ENCODE data around the gene ATXN2.
"Not testable (repeated sequence)": the region's sequence is repeated elsewhere in the genome, so short reads cannot be mapped to it uniquely, and the experiment has no call there.

Gene ATXN2

DNA sequence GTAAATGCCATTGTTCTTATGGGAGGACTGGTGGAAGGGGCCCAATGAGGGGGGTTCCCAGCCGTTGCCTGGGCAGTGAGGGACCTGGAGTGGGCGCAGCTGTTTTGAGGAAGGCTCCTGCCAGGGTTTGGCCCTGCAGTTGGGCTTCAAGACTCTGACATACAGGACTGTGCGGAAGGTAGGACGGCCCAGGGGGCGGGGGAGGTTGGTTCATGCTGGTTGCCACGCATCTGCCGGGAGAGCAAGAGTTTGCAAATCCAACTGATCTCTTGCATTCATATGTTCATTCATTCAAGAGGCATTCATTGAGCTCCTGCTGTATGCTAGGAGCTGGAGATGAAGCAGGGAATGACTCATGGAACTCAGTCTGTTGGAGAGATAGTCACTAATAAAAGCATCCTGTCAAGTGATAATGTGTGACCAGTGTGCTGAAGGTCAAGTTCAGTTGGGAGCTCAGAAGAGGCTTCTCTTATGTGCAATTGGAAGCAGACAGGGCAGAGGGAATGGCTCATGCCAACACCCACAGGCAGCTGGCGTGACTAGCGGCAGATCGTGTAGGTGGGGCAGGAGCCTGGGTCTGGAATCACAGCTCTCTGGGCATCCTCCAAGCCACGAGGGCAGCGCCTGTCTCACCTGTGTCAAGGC lies 185.6 kb downstream of the ATXN2 start:
- DNase-seq, result no peak

DNA sequence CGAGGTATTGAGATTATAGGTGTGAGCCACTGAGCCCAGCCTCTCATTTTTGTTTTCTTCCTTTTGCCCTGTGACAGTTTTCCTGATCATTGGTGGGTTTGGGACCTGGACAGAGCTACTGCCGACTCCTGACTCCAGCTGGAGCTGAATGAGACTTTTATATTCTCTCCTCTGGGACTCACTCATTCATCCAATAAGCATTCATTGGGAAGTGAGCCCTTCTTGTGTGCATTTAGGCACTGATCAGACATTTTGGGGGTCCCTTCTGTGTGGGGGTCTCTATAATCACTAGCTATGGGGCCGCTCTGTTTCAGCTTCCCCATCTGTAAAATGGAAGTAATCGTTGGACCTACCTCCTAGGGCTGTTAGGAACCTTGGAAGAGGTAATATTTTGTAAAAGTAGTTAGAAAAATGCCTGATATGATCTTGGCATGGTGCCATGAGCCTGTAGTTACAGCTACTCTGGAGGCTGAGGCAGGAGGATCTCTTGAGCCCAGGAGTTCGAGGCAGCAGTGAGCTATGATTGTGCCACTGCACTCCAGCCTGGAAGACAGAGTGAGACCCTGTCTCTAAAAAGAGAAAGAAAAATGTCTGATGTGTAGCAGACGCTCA lies 186.2 kb downstream of the ATXN2 start:
- no peak for DNase-seq

DNA sequence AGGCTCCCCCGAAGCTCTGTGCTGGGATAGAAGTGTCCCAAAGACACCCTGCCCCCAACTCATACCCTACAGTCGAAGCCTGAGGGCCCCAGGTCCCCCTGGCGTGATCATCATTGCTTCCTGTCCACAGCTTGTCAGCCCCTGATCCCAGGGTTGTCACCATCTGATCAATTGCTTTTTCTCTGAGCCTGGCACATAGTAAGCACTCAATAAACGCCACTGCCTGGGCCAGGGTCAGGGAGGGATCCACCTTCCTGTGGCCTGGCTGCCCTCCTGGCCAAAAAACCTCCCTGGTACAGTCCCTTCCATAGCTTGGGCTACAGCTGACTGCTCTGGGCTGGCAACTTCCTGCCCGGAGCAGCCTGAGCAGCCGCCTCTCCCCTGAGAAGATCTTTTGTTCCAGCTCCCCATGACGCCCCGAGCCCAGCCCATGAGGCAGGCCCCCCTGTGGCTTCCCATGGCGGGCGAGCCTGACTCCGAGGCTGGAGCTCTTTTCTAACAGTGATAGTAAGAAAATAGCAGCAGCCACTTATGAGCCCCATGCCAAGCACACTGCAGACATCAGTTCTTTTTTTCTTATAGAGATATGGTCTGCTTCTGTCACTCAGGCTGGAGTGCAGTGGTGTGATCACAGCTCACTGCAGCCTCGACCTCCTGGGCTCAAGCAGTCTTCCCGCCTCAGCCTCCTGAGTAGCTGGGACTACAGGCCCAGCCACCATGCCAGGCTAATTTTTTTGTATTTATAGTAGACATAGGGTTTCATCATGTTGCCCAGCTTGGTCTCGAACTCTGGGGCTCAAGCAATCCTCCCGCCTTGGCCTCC lies 186.9 kb downstream of the ATXN2 start:
- DNase-seq, result no peak

DNA sequence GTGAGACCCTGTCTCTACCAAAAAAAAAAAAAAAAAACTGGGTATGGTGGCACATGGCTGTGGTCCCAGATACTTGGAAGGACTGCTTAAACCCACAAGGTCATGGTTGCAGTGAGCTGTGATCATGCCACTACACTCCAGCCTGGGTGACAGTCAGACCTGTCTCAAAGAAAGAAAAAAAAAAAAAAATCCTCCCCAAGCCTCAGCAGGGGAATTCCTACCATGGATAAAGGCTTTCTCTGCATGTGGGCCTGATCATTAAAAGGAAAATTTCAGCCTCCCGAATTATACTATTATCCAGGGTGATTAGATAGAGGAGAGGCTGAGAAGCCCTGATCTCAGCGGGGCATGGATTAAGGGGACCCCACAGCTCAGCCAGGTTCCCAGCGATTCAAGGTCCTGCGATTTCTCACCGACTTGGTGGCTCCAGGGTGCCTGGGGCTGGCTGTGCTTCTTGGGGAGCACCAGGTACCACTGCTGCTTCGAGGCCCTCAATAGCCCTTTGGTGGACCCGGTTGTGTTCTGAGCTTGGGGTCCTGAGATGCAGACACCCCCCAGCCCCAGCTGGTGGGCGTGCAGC lies 187.8 kb downstream of the ATXN2 start:
- DNase-seq, result peak in 1 of 5 experiments; percentile 53

DNA sequence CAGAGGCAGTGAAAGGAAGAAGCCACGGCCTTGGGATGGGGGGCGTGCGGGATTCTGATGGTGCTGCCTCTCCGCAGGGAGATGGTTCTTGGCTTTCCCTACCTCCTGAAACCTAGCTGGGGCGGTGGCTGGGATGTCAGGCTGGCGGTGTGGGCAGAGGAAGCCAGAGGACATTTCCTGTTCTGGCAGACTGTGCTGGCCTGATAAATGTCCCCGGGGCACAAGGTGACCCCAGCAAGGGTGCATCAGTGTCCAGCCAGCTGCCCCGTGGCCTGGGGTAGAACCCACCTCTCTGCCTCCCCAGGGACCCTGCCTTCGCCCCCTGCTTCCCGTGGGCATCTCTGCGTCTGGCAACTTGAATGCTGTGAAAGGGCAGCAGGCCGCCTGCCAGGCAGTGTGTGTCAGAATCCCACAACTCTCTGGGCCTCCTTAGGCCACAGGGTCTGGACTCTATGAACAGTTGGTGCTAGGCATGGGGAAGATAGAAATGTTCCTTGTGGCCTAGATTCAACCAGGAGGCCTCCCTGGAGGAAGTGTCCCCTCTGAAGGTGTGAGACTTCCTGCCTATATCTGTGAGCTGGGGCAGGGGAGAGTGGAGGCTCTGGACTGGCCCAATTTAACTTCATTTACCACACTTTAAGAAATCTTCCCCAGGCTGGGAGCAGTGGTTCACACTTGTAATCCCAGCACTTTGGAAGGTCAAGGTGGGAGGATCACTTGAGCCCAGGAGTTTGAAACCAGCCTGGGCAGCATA lies 188.5 kb downstream of the ATXN2 start:
- no peak for DNase-seq

DNA sequence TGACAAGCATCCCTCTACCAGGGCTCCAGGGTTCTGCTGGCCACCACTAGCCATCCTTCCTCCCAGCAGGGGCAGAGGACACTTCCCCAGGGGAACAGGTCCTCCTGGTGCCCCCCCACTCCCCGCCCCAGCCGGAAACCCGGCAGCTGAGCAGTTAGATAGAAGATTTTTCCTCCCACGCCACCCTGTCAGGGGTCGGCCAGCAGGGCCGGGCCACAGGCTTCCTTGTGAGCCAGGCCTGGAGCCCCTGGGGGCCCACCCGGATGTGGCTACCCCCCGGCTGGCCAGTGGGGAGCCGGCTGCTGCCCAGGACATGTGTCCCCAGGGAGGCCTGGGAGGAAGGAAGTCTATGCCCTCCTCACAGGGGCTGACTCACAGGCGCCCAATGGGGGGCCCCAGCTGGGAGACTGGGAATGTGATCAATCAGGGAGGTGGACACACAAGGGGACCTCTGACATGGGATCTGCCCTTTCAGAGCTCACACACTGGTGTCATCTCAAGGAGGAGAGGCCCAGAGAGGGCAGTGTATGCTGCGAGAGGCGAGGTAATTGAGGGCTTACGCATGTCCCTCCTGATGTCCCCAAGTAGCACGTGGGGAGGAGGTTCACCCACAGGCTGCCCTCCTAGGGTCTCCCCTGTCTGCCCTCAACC lies 189.2 kb downstream of the ATXN2 start:
- peak in 1 of 5 experiments; percentile 25 for DNase-seq

DNA sequence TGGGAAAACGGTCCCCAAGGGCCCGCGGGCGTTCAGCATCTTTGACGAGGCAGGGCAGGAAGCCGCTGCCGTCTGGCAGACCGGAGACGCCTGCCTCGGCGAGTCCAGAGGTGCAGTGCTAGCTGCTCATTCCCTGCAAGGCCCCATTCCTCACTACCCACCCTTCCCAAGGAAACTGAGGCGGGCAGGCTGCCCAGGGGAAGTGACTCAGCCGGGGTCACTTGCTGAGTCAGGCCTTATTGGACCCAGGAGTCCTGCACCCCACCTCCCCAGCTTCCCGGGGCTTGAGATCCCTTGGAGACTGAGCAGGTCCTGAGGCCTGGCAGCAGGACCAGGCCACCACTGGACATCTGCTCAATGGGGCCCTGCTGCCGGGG lies 189.7 kb downstream of the ATXN2 start:
- DNase-seq, result no peak

DNA sequence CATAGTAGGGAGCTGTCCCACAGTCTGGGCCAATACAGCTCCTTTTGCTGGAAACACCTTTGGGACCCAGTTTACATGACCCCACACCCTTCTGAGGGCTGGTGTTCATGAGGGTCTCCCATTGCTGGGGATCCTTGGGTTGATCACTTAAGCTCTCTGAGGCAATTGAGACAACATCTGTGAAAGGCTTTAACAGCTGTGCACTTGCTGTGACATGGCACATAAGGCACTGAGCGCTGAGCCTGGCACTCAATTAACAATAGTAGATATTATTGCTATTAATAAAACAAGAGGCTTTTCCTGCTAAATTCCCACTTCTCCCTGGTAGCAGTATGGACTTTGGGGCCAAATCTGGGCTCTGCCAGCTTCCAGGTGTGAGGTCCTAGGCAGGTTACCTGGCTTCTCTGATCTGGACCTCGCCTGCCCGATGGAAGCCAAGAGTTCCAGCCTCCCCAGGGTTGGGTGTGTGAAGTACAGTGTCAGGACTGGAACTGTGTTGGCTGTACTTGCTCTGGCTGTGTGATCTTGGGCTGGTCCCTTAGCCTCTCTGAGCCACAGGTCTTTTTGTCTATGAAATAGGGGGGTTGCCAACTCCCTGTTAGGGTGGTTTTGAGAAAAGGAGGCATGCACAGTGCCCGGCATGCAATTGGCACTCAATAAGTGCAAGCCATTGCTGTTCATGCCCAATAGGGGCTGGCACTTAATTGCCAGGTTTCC lies 190.3 kb downstream of the ATXN2 start:
- DNase-seq, result no peak

DNA sequence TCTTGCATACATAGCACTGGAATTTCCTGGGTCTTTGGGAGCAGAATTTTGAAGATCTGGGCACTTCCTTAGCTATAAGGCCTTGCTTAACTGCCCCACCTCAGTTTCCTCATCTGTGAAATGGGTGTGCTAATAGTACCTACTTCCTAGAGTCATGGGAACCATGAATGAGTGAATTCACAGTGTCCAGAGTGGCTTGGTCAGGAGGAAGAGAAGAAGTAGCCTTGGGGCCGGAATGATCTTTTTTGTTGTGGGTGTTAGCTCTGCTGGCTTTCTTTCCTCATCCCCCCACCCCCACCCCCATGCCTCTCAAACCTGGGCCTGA lies 191.0 kb downstream of the ATXN2 start:
- no peak for DNase-seq

DNA sequence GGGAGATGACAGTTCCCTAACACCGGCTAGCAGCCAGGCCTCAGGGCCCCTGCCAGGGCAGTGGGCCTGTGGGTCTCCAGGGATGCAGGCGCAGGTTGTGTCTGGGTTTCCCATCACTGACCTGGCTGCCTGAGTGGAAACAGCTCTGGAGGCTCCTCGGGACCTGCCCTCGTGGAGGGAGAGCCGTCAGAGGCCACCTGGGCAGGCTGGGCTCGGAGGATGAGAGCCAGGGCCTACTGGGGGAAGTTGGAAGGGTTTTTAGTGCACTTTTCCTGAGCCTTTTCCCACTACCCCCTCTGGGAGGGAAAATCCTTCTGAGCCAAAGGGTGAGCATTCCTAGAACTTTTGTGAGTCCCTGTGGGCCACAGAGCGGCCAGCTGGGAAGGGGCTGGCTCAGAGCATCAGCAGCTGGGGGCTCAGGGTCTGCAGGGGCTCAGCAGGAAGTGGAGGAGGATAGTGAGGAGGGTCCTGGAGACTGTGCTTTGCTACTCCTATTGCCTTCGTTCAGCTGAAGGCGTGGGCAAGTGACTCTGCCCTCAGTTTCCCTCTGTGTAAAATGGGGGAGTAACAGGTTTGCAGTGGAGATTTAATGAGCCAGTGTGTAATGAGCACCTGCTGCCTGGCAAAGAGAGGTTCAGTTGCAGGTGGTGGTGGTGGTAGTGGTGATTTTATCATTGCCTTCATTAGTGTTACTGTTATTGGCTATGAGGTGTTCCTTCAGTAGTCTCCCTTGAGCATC lies 191.6 kb downstream of the ATXN2 start:
- no peak for DNase-seq

DNA sequence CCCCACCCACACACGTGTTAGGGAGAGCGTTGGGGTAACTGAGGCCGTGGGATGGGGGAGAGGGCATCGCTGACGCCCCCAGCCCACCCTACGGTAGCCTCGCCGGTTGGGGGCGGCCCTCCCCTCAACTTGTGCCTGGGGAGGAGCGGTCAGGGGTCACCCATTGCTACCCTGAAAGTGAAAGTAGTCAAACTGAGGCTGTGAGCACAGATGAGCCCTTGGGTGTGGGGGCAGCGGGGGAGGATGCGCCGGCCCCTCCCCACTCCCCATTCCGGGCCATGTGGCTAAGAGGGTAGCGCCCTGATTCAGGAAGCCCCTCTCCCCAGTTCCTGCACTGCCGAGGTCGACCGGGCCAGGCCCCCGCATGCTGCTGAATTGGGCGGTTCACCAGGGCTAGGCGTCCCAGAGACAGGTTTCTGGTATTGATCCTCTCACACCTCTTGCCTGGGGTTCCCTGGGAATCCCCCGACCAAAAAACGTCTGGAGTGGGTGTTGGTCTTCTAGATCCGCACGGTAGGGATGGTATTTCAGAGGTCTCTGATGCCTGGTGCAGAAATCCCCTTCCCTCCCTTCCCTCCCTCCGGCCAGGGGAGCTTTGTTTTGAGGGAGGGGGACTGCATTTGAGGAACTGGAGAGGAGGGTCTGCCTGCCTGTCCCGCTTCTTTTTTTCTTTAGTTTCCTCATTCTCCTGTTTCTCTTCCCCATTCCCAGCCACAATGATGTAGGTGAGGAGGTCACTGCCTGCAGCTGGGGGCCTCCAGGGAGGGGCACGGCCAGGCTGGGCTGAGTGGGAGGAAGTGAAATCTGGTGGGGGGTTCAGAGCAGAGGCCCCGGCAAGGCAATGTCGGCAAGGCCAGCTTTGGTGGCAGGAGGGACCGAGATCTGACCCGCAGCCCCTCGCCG lies 192.4 kb downstream of the ATXN2 start:
- peak in 4 of 5 experiments; percentile 31 to 59 (median 46) for DNase-seq

DNA sequence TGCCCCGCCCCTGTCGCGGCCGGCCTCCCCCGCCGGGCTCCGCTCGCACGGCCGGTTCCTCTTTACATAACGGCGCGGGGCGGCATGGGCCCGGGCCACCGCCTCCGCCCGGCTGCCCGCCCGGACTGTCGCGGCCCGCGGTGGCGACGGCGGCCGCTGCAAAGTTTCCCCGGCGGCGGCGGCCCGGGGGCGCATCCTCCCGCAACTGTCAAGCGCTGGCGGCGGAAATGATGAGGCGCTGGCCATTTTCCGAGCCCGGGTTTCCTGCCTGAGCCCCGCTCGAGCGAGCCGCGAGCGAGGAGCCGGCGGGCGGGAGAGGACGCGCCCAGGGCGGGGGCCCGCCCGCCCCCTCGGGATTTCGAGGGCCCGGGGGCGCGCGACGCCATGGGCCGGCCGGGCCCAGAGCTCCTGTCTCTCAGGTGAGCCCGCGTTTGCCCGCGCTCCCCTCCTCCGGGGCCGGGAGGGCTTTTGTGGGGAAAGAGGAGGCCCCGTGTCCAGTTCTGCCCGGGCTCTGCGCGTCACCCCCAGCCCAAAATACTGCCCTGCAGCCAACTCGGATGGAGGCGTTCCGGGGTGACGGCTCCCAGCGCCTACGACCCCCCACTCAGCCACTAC lies 193.1 kb downstream of the ATXN2 start, which contains the start of gene SH2B3:
SH2B3 (plus strand) TSS at position 65 of the 615 bp plus-strand sequence. CDS start 12,223 bp downstream, outside the sequence.
- DNase-seq, result peak in 3 of 5 experiments; percentile 68 to 85 (median 77)

DNA sequence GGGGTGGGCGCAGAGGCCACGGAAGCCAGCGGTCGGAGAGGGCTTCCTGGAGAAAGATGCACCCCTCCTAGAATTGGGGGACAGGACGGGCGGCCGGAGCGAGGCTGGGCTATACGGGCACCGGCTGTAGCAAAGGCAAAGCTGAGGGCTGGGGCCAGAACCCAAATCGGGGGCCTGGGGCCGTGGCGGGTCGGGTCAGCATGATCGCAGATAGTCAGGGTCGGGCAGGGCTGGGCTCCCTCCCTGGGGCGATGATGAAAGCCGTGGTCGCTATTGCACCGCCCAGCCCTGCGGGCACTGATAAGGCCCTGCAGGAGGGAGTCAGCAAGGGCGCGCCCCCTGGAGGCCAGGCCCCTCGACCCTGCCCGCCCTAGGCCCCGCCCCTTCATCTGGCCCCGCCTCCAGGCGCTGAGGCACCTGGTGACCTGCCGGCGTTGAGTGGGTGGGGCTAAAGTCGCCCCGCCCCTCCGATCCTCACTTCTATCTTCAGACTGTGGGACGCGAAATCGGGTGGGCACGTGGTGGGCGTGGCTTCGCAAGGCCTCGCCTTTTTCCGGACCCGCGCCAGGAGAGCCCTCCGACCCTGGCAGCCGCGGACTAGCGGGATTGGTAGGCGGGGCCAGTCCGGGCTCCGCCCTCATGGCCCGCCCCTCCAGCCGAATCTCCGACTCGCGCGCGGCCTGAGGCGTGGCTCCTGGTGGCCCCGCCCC lies 193.8 kb downstream of the ATXN2 start:
- DNase-seq, result peak; percentile 93 to 99 (median 99)

DNA sequence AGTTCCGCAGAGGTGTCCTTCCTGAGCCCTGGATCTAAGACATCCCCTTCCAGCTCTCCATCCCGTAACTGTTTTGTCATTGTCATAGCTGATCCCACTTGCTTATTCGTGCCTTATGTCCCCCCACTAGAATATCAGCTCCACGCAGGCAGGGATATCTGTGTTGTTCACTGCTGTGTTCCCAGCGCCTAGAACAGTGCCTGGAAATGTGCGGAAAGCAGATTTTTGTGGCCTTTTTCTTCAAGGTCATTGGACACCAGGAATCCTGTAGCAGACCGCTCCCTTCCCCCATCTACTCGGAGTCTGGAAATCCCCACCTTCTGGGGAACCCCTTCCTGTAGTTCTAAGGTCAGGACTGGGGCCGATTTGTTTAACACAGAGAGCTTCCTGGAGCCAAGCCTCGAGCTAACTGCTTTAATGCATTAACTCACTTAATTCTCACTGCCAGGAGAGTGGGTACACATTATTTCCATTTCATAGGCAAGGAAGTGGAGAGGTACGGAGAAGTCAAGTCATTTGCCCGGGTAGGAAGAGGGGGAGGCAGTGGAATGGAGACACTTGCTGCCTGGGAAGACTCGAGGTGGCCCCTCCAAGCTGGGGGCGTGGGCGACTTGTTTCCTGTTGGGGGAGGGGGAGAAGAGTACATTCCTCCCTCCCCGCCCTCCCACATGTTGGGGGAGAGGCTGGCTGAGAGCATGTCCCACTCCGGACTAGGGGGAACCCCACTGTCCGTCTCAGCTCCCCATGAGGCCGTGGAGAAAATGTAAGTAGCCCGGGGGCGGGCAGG lies 194.6 kb downstream of the ATXN2 start:
- DNase-seq, result peak in 3 of 5 experiments; percentile 19 to 70 (median 43)

DNA sequence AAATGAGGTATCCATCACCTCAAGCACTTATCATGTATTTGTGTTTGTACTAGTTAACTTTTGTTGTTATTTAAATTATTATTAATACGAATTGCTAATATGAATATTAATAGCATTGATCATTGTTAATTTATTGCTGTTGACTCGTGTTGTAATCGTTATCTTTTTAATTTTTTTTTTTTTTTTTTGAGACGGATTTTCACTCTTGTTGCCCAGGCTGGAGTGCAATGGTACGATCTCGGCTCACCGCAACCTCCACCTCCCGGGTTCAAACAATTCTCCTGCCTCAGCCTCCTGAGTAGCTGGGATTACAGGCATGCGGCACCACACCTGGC lies 196.7 kb downstream of the ATXN2 start:
- not testable (repeated sequence) for DNase-seq

Data from T-helper 2 cell (primary cell).